Smooth muscle cell (in vitro differentiated cells): Measurements from ENCODE around the gene FNDC3B. TPM values are rescaled to one million over a fixed set of nuclear protein-coding genes. Genes with fewer than 3 reads are reported as not detected.

Experiments used
- DNase-seq: peaks from one replicate; lab custom pipeline; 2025; ENCODE audit not compliant: unreplicated experiment; lab: John Stamatoyannopoulos, UW
- H2AFZ ChIP-seq: fragments of 200-600 bp; sonication (generic); 2 replicates; pipeline ENCODE4 v1.6.0; 2016; ENCODE audit warnings: antibody characterized with exemption, low read depth, mild to moderate bottlenecking
- H3F3A ChIP-seq: fragments of 200-600 bp; sonication (generic); 2 replicates; pipeline ENCODE4 v1.6.0; 2017; ENCODE audit warnings: antibody characterized with exemption, low read depth
- H3K27ac ChIP-seq: fragments of 200-600 bp; sonication (generic); 2 replicates; pipeline ENCODE4 v1.5.1; 2016; ENCODE audit warnings: low read depth, mild to moderate bottlenecking
- H3K27me3 ChIP-seq: fragments of 200-600 bp; sonication (generic); 2 replicates; pipeline ENCODE4 v1.6.1; 2016; ENCODE audit warnings: low read depth, mild to moderate bottlenecking
- H3K36me3 ChIP-seq: fragments of 200-600 bp; sonication (generic); 2 replicates; pipeline ENCODE4 v1.5.1; 2016; ENCODE audit warnings: low read depth
- H3K4me1 ChIP-seq: fragments of 200-600 bp; sonication (generic); 2 replicates; pipeline ENCODE4 v1.5.1; 2016; ENCODE audit warnings: low read depth
- H3K4me2 ChIP-seq: fragments of 200-600 bp; sonication (generic); 2 replicates; pipeline ENCODE4 v1.6.0; 2016; ENCODE audit warnings: mild to moderate bottlenecking
- H3K4me3 ChIP-seq: fragments of 200-600 bp; sonication (generic); 2 replicates; pipeline ENCODE4 v1.5.1; 2016; ENCODE audit warnings: mild to moderate bottlenecking
- H3K79me2 ChIP-seq: fragments of 200-600 bp; sonication (generic); 2 replicates; pipeline ENCODE4 v1.6.0; 2016; ENCODE audit warnings: low read depth, mild to moderate bottlenecking
- H3K9ac ChIP-seq: fragments of 200-600 bp; sonication (generic); 2 replicates; pipeline ENCODE4 v1.6.0; 2016; ENCODE audit warnings: low read depth
- H3K9me3 ChIP-seq: fragments of 200-600 bp; sonication (generic); replicated peaks from 2 replicates; pipeline ENCODE4 v1.5.1; 2016; ENCODE audit warnings: low read depth
- H4K20me1 ChIP-seq: fragments of 200-600 bp; sonication (generic); 2 replicates; pipeline ENCODE4 v1.6.0; 2016; ENCODE audit warnings: low read depth
- CTCF ChIP-seq: fragments of 200-600 bp; sonication (generic); IDR thresholded peaks from 2 replicates; pipeline ENCODE4 v1.5.1; 2017; ENCODE audit warnings: borderline replicate concordance, mild to moderate bottlenecking, antibody characterized with exemption; ENCODE audit not compliant: insufficient read depth, poor library complexity, severe bottlenecking
- WGBS: methylation state at CpG from one replicate; pipeline ENCODE4 v1.1.7; 2016; ENCODE audit warnings: low lambda C conversion rate; 5-methylcytosine and 5-hydroxymethylcytosine counted together
- polyA plus RNA-seq: library from polyadenylated mRNA; unstranded; fragments of >200 nt; fragmentation: Nextera tagmentation; extraction: Ambion mirVana; gene quantifications from 2 replicates; pipeline ENCODE4 v1.2.1, GENCODE V29; 2016
- total RNA-seq: library from RNA; depleted of rRNA; stranded (reverse); fragments of >200 nt; gene quantifications from 2 replicates; pipeline ENCODE4 v1.2.3, GENCODE V29; 2014

Gene FNDC3B
- total and polyA plus RNA-seq, 2 experiments from 2014 or later = 149 to 294 TPM

GRCh38 chr3:172097585-172097984, 58.2 kb downstream of the FNDC3B start:
- 93% methylated on average over 1 of the region's 1 CpG for WGBS
- Histone ChIP-seq H3K79me2 (peaks cover 99% of the 10 kb centered on the region), H3K27ac (peak overlapping the region; percentile 93), H3K27me3 (no peaks in the 10 kb centered on the region), H4K20me1 (peaks cover 98% of the 10 kb centered on the region), H3K4me1 (peaks cover 46% of the 10 kb centered on the region), H3K4me2 (peak overlapping the region; percentile 52), H3F3A (peaks cover 50% of the 10 kb centered on the region), H3K9ac (no peak overlapping the region), H3K36me3 (no peaks in the 10 kb centered on the region), H3K4me3 (no peak overlapping the region), H3K9me3 (no peaks in the 10 kb centered on the region), H2AFZ (no peak overlapping the region)
- no peak for DNase-seq
- no peak for TF ChIP-seq CTCF

GRCh38 chr3:172098698-172099494, 59.5 kb downstream of the FNDC3B start:
- H2AFZ ChIP-seq = no peak overlapping the region
- peak overlapping the region; percentile 93 for H3K27ac ChIP-seq
- H3K27me3 ChIP-seq = no peaks in the 10 kb centered on the region
- H4K20me1 ChIP-seq = peaks cover 99% of the 10 kb centered on the region
- peak overlapping the region; percentile 52 for H3K4me2 ChIP-seq
- H3K79me2 ChIP-seq = peaks cover 97% of the 10 kb centered on the region
- H3K36me3 ChIP-seq = no peaks in the 10 kb centered on the region
- WGBS = 61% methylated on average over 9 of the region's 9 CpGs
- H3K9ac ChIP-seq = no peak overlapping the region
- no peaks in the 10 kb centered on the region for H3K9me3 ChIP-seq
- H3K4me3 ChIP-seq = no peak overlapping the region
- DNase-seq = no peak
- no peak for TF ChIP-seq CTCF
- peaks cover 59% of the 10 kb centered on the region for H3K4me1 ChIP-seq
- peaks cover 53% of the 10 kb centered on the region for H3F3A ChIP-seq

GRCh38 chr3:172099495-172099808, 60.1 kb downstream of the FNDC3B start:
- no peak overlapping the region for H2AFZ ChIP-seq
- H4K20me1 ChIP-seq = peaks cover 100% of the 10 kb centered on the region
- H3K27me3 ChIP-seq = no peaks in the 10 kb centered on the region
- H3K4me3 ChIP-seq = no peak overlapping the region
- peaks cover 50% of the 10 kb centered on the region for H3F3A ChIP-seq
- H3K9me3 ChIP-seq = no peaks in the 10 kb centered on the region
- no peak for DNase-seq
- H3K4me2 ChIP-seq = peak overlapping the region; percentile 52
- peaks cover 98% of the 10 kb centered on the region for H3K79me2 ChIP-seq
- no peaks in the 10 kb centered on the region for H3K36me3 ChIP-seq
- no peak overlapping the region for H3K9ac ChIP-seq
- TF ChIP-seq CTCF = no peak
- 81% methylated on average over 1 of the region's 1 CpG for WGBS
- H3K27ac ChIP-seq = peak overlapping the region; percentile 93
- H3K4me1 ChIP-seq = peaks cover 64% of the 10 kb centered on the region

GRCh38 chr3:172100482-172100881, 61.1 kb downstream of the FNDC3B start:
- Histone ChIP-seq H3F3A (peaks cover 46% of the 10 kb centered on the region), H3K27ac (peak overlapping the region; percentile 93), H3K4me3 (no peak overlapping the region), H3K4me2 (peak overlapping the region; percentile 17), H3K9me3 (no peaks in the 10 kb centered on the region), H3K27me3 (no peaks in the 10 kb centered on the region), H3K4me1 (peaks cover 67% of the 10 kb centered on the region), H4K20me1 (peaks cover 100% of the 10 kb centered on the region), H3K36me3 (no peaks in the 10 kb centered on the region), H3K79me2 (peaks cover 98% of the 10 kb centered on the region), H3K9ac (no peak overlapping the region), H2AFZ (no peak overlapping the region)
- no peak for DNase-seq
- WGBS = 100% methylated on average over 2 of the region's 2 CpGs
- TF ChIP-seq CTCF = no peak
